Endothelial cell of umbilical vein (primary cell): Measurements from ENCODE around the gene IGF2R. TPM values are rescaled to one million over a fixed set of nuclear protein-coding genes. Genes with fewer than 3 reads are reported as not detected.

Experiments used
- BruUV-seq: library from RNA; stranded (reverse); fragments of 400-500 nt; replicated peaks from 2 replicates; lab custom pipeline; 2021; lab: Mats Ljungman, UMichigan
- CTCF ChIA-PET: fragments of 300-600, 350-600 bp; sonication (Branson Sonifier 250); formaldehyde crosslinking; loops from one replicate; lab custom pipeline; 2021; ENCODE audit warnings: antibody characterized with exemption, inconsistent platforms; lab: Charles Lee
- POLR2A ChIA-PET: fragments of 300-600, 350-600 bp; sonication (Branson Sonifier 250); formaldehyde crosslinking; loops from one replicate; lab custom pipeline; 2021; ENCODE audit warnings: antibody characterized with exemption, inconsistent platforms; lab: Charles Lee
- DNase-seq: peaks from one replicate; pipeline ENCODE4 v3.0.0-alpha.2; 2011; ENCODE audit warnings: low read depth, low spot score
- FAIRE-seq: peaks from 2 replicates; lab custom pipeline; 2011; peaks lifted over from hg19 to GRCh38; lab: Jason Lieb, UNC
- H2AFZ ChIP-seq: 2 replicates; pipeline ENCODE4 v1.6.0; 2012; ENCODE audit warnings: low read depth, low read length, control low read depth, inconsistent platforms
- H3K27ac ChIP-seq: 2 replicates; pipeline ENCODE4 v1.5.1; 2011; ENCODE audit warnings: low read depth, mild to moderate bottlenecking, control low read depth, low read length, moderate library complexity; ENCODE audit not compliant: insufficient read depth
- H3K27me3 ChIP-seq, 2 experiments: 2 replicates each; pipeline versions ENCODE4 v1.6.0 to v1.6.1; 2011; ENCODE audit warnings: low read length in 2 of 2, mixed read lengths in 1 of 2; ENCODE audit not compliant: control insufficient read depth in 2 of 2, insufficient read depth in 2 of 2
- H3K36me3 ChIP-seq, 2 experiments: 2 replicates in 1 of 2; 3 replicates in 1 of 2; pipeline ENCODE4 v1.5.1; 2011; ENCODE audit warnings: low read length in 2 of 2, mild to moderate bottlenecking in 1 of 2, moderate library complexity in 1 of 2; ENCODE audit not compliant: control insufficient read depth in 2 of 2, insufficient read depth in 2 of 2; ENCODE audit errors: extremely low read depth in 1 of 2
- H3K4me1 ChIP-seq: 3 replicates; pipeline ENCODE4 v1.5.1; 2011; ENCODE audit warnings: mild to moderate bottlenecking, low read length; ENCODE audit not compliant: control insufficient read depth, insufficient read depth; ENCODE audit errors: extremely low read depth
- H3K4me2 ChIP-seq: 2 replicates; pipeline ENCODE4 v1.6.1; 2011; ENCODE audit warnings: low read length, control low read depth, mixed read lengths; ENCODE audit not compliant: insufficient read depth
- H3K4me3 ChIP-seq, 3 experiments: fragments of 200-600 bp in 1 of 3; sonication (generic), shearing (Covaris generic) in 1 of 3; replicated peaks in 1 of 3; 2 replicates each; pipeline ENCODE4 v1.5.1; 2011 to 2016; ENCODE audit warnings: control low read depth in 3 of 3, low read length in 3 of 3, mild to moderate bottlenecking in 2 of 3, inconsistent platforms in 1 of 3, low read depth in 1 of 3, moderate library complexity in 1 of 3; ENCODE audit not compliant: insufficient read depth in 1 of 3
- H3K79me2 ChIP-seq: 2 replicates; pipeline ENCODE4 v1.6.0; 2012; ENCODE audit warnings: low read length, inconsistent platforms; ENCODE audit not compliant: control insufficient read depth, insufficient read depth
- H3K9ac ChIP-seq: replicated peaks from 2 replicates; pipeline ENCODE3; 2011; ENCODE audit warnings: low read length, control low read depth; ENCODE audit not compliant: insufficient read depth; ENCODE audit errors: extremely low read depth
- H3K9me1 ChIP-seq: replicated peaks from 3 replicates; pipeline ENCODE4 v1.6.0; 2011; ENCODE audit warnings: mild to moderate bottlenecking, low read length; ENCODE audit not compliant: control insufficient read depth, insufficient read depth; ENCODE audit errors: extremely low read depth
- H3K9me3 ChIP-seq: replicated peaks from 2 replicates; pipeline ENCODE4 v1.5.1; 2012; ENCODE audit warnings: low read length, inconsistent platforms; ENCODE audit not compliant: control insufficient read depth, insufficient read depth
- H4K20me1 ChIP-seq: replicated peaks from 2 replicates; pipeline ENCODE3; 2011; ENCODE audit warnings: mild to moderate bottlenecking, low read length; ENCODE audit not compliant: control insufficient read depth, insufficient read depth; ENCODE audit errors: extremely low read depth
- CTCF ChIP-seq, 2 donors: IDR thresholded peaks; 1 replicate in 1 of 2; 2 replicates in 1 of 2; pipeline ENCODE4 v1.5.1; 2011; ENCODE audit warnings: low read length in 2 of 2, mild to moderate bottlenecking in 2 of 2, moderate library complexity in 2 of 2, control low read depth in 1 of 2, inconsistent platforms in 1 of 2, low read depth in 1 of 2; ENCODE audit not compliant: insufficient read depth in 1 of 2; ENCODE audit errors: extremely low read depth in 1 of 2
- EZH2 ChIP-seq: IDR thresholded peaks from 2 replicates; pipeline ENCODE4 v1.6.1; 2012; ENCODE audit warnings: borderline replicate concordance, low read depth, mild to moderate bottlenecking, moderate library complexity, low read length, inconsistent platforms; ENCODE audit not compliant: severe bottlenecking
- GATA2 ChIP-seq: IDR thresholded peaks from 2 replicates; pipeline ENCODE4 v1.7.0; 2011; ENCODE audit warnings: low read depth, mild to moderate bottlenecking, moderate library complexity, mixed read lengths, low read length; ENCODE audit not compliant: insufficient read length, insufficient read depth
- JUN ChIP-seq: IDR thresholded peaks from 2 replicates; pipeline ENCODE4 v1.6.1; 2011; ENCODE audit warnings: borderline replicate concordance, low read depth; ENCODE audit not compliant: insufficient read length, insufficient read depth
- MAX ChIP-seq: IDR thresholded peaks from 2 replicates; pipeline ENCODE4 v1.6.1; 2011; ENCODE audit not compliant: insufficient read depth, insufficient read length
- dilution Hi-C: fragments of 300-500 bp; cut with MboI; formaldehyde crosslinking; loops from one replicate; pipeline ENCODE4 v1.15.0; 2019; ENCODE audit warnings: low sequenced_read_pairs; ENCODE audit not compliant: extremely low pct_ligation_motif_present
- intact Hi-C: fragments of 100-400 bp; cut with micrococcal nuclease; formaldehyde crosslinking; loops from one replicate; pipeline ENCODE4 v1.10.0; 2022
- polyA plus RNA-seq, 4 experiments: library from polyadenylated mRNA; depleted of rRNA in 3 of 4; stranded (reverse) in 3 of 4; unstranded in 1 of 4; fragments of >200 nt; gene quantifications; 2 replicates each; pipeline versions ENCODE4 v1.2.1 to v1.2.3, GENCODE V29; 2011 to 2012; ENCODE audit warnings: missing spikeins in 1 of 4
- total RNA-seq: library from RNA; stranded (reverse); gene quantifications from 2 replicates; pipeline ENCODE4 v1.2.3, GENCODE V29; 2021

Gene IGF2R
- total and polyA plus RNA-seq, 2 donors (not counting 3 experiments of a cell fraction or from before 2014, with no cell fraction given) = 16.3 to 60.2 TPM

GRCh38 chr6:160118620-160119229, 149.8 kb downstream of the IGF2R start:
- Histone ChIP-seq H3K9me3 (no peaks in the 10 kb centered on the region), H3K9me1 (no peaks in the 10 kb centered on the region), H4K20me1 (no peaks in the 10 kb centered on the region), H3K4me3 (no peak overlapping the region), H3K9ac (no peak overlapping the region), H3K27ac (no peak overlapping the region), H3K4me2 (no peak overlapping the region), H2AFZ (no peak overlapping the region), H3K79me2 (no peaks in the 10 kb centered on the region), H3K36me3 (no peaks in the 10 kb centered on the region), H3K27me3 (no peaks in the 10 kb centered on the region), H3K4me1 (no peaks in the 10 kb centered on the region)
- TF ChIP-seq GATA2 (no peak), EZH2 (no peak)
- ChIA-PET CTCF (interaction anchor here (2.4 kb wide), 1 partner anchor 19 kb away, joined by 6 read pairs; no protein-coding TSS in a partner anchor), POLR2A (no interaction called here)
- dilution Hi-C loops = no loop called here
- DNase-seq (no peak), FAIRE-seq (no peak)
- BruUV-seq = no TSS peak
- intact Hi-C loops = no loop called here

DNA sequence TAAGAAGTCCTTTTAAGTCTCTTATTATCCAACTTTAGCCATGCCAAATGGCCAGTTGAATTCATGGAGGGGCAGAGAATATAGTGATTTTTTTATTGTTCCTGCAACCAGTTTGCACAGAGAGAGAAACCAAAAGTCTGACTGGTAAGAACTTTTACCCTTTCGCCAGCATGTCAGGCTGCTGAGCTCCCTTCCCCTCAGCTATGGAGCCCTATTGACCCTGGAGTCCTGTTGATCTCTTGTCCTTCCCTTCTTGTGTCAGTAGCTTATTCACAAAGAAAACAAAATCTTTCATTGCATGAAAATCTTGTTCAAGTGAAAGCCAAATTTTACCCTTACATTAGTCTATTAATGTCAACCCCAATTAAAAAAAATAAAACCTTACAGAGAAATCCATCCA, 151.2 kb downstream of the IGF2R start:
- Histone ChIP-seq H3K4me1 (no peaks in the 10 kb centered on the region), H3K4me2 (no peak overlapping the region), H3K36me3 (no peaks in the 10 kb centered on the region), H3K9me1 (no peaks in the 10 kb centered on the region), H3K79me2 (no peaks in the 10 kb centered on the region), H4K20me1 (no peaks in the 10 kb centered on the region), H3K9ac (no peak overlapping the region), H2AFZ (no peak overlapping the region), H3K27ac (no peak overlapping the region), H3K27me3 (no peaks in the 10 kb centered on the region), H3K4me3 (no peak overlapping the region), H3K9me3 (no peaks in the 10 kb centered on the region)
- CTCF ChIA-PET = interaction anchor here (2.4 kb wide), 1 partner anchor 18 kb away, joined by 6 read pairs; no protein-coding TSS in a partner anchor
- dilution Hi-C loops (no loop called here), intact Hi-C loops (no loop called here)
- TF ChIP-seq EZH2 (no peak), MAX (no peak), JUN (no peak), CTCF (IDR thresholded peaks at IDR 0.05; ENCODE audit: extremely low read depth in 1 of 2, insufficient read depth in 1 of 2, low read depth in 1 of 2, low read length in 2 of 2) (no peak)
- BruUV-seq = no TSS peak
- no peak for DNase-seq
- no peak for FAIRE-seq
- POLR2A ChIA-PET = no interaction called here
